KMS-11 (cell line): Measurements from ENCODE around the gene COL19A1.

Source experiments
- H2AFZ ChIP-seq: fragments of 200-600 bp; sonication (generic); 2 replicates; pipeline ENCODE4 v1.6.1; 2016; ENCODE audit warnings: antibody characterized with exemption, mixed run types, low read depth
- H3K27ac ChIP-seq: fragments of 200-600 bp; sonication (generic); 2 replicates; pipeline ENCODE4 v1.6.1; 2016; ENCODE audit warnings: mild to moderate bottlenecking, mixed run types
- H3K27me3 ChIP-seq: fragments of 200-600 bp; sonication (generic); 2 replicates; pipeline ENCODE4 v1.6.1; 2017; ENCODE audit warnings: mild to moderate bottlenecking, low read depth, mixed run types, moderate library complexity; ENCODE audit not compliant: insufficient read depth
- H3K36me3 ChIP-seq: fragments of 200-600 bp; sonication (generic); 2 replicates; pipeline ENCODE4 v1.6.1; 2017; ENCODE audit warnings: mild to moderate bottlenecking, mixed run types; ENCODE audit not compliant: insufficient read depth
- H3K4me1 ChIP-seq: fragments of 200-600 bp; sonication (generic); 2 replicates; pipeline ENCODE4 v1.6.1; 2016; ENCODE audit warnings: mild to moderate bottlenecking, low read depth, mixed run types; ENCODE audit not compliant: poor library complexity, severe bottlenecking
- H3K4me2 ChIP-seq: fragments of 200-600 bp; sonication (generic); 2 replicates; pipeline ENCODE4 v1.7.0; 2016; ENCODE audit warnings: mild to moderate bottlenecking, mixed run types
- H3K4me3 ChIP-seq: fragments of 200-600 bp; sonication (generic); IDR thresholded peaks from 2 replicates; pipeline ENCODE4 v1.6.1; 2017; ENCODE audit warnings: low read depth, low read length, mixed read lengths; ENCODE audit not compliant: insufficient read depth
- H3K79me2 ChIP-seq: fragments of 200-600 bp; sonication (generic); 2 replicates; pipeline ENCODE4 v1.6.1; 2016; ENCODE audit warnings: low read depth, mixed run types; ENCODE audit not compliant: insufficient read depth
- H3K9ac ChIP-seq: fragments of 200-600 bp; sonication (generic); 2 replicates; pipeline ENCODE4 v1.6.1; 2016; ENCODE audit warnings: mild to moderate bottlenecking, mixed run types
- H4K20me1 ChIP-seq: fragments of 200-600 bp; sonication (generic); 2 replicates; pipeline ENCODE4 v1.6.1; 2016; ENCODE audit warnings: mild to moderate bottlenecking, mixed run types; ENCODE audit not compliant: insufficient read depth
- CTCF ChIP-seq: fragments of 200-600 bp; sonication (generic); conservative IDR thresholded peaks from 2 replicates; pipeline ENCODE4 v1.6.1; 2017; ENCODE audit warnings: low read depth, mild to moderate bottlenecking, antibody characterized with exemption, low read length, moderate library complexity, mixed read lengths

COL19A1 gene

GRCh38 chr6:70094156-70094555, 227.8 kb downstream of the COL19A1 start:
- no peak overlapping the region for H3K27ac ChIP-seq
- no peak for TF ChIP-seq CTCF

GRCh38 chr6:70099732-70100131, 233.4 kb downstream of the COL19A1 start:
- H3K27me3 ChIP-seq = no peaks in the 10 kb centered on the region
- no peak for TF ChIP-seq CTCF

More at GRCh38 chr6:70094156-70094555, 227.8 kb downstream of the COL19A1 start:
- Histone ChIP-seq H3K9ac (no peak overlapping the region), H3K4me1 (no peaks in the 10 kb centered on the region), H2AFZ (no peak overlapping the region), H3K79me2 (no peaks in the 10 kb centered on the region), H3K27me3 (no peaks in the 10 kb centered on the region), H3K4me2 (no peak overlapping the region), H3K36me3 (no peaks in the 10 kb centered on the region), H4K20me1 (no peaks in the 10 kb centered on the region), H3K4me3 (no peak overlapping the region)

GRCh38 chr6:70103798-70104197, 237.4 kb downstream of the COL19A1 start:
- Histone ChIP-seq H3K79me2 (no peaks in the 10 kb centered on the region), H3K4me2 (no peak overlapping the region), H3K4me1 (peaks cover 4% of the 10 kb centered on the region), H3K27me3 (no peaks in the 10 kb centered on the region), H2AFZ (no peak overlapping the region), H3K4me3 (no peak overlapping the region), H3K27ac (no peak overlapping the region), H3K36me3 (no peaks in the 10 kb centered on the region), H3K9ac (no peak overlapping the region), H4K20me1 (no peaks in the 10 kb centered on the region)
- peak; percentile 54; the same call in 1 of the 2 replicates for TF ChIP-seq CTCF

More at GRCh38 chr6:70099732-70100131, 233.4 kb downstream of the COL19A1 start:
- H3K36me3 ChIP-seq = no peaks in the 10 kb centered on the region
- no peaks in the 10 kb centered on the region for H3K79me2 ChIP-seq
- H3K4me3 ChIP-seq = no peak overlapping the region
- H3K27ac ChIP-seq = no peak overlapping the region
- no peaks in the 10 kb centered on the region for H3K4me1 ChIP-seq
- H4K20me1 ChIP-seq = no peaks in the 10 kb centered on the region
- no peak overlapping the region for H3K4me2 ChIP-seq
- H2AFZ ChIP-seq = no peak overlapping the region
- no peak overlapping the region for H3K9ac ChIP-seq

GRCh38 chr6:70107852-70108629, 241.7 kb downstream of the COL19A1 start:
- no peaks in the 10 kb centered on the region for H3K36me3 ChIP-seq
- H3K4me2 ChIP-seq = no peak overlapping the region
- peaks cover 4% of the 10 kb centered on the region for H3K4me1 ChIP-seq
- no peak overlapping the region for H3K27ac ChIP-seq
- no peak overlapping the region for H3K9ac ChIP-seq
- peak; percentile 67 for TF ChIP-seq CTCF
- H3K79me2 ChIP-seq = no peaks in the 10 kb centered on the region
- no peaks in the 10 kb centered on the region for H3K27me3 ChIP-seq
- no peak overlapping the region for H2AFZ ChIP-seq
- H4K20me1 ChIP-seq = no peaks in the 10 kb centered on the region
- H3K4me3 ChIP-seq = no peak overlapping the region
